Esophagus muscularis mucosa (tissue), 4 donors: ENCODE results near the gene ANKRD22. TPM values are rescaled to one million over a fixed set of nuclear protein-coding genes. Genes with fewer than 3 reads are reported as not detected.

ENCODE experiments used
- DNase-seq: peaks from one replicate; pipeline ENCODE4 v3.0.0-alpha.2; 2017; ENCODE audit errors: extremely low spot score
- H3K27ac ChIP-seq, 4 donors: fragments of 200-600 bp; sonication (generic); replicated peaks in 1 of 4; 1 replicate in 3 of 4; 2 replicates in 1 of 4; pipeline ENCODE4 v1.5.1; 2016 to 2019; ENCODE audit warnings: mild to moderate bottlenecking in 1 of 4
- H3K27me3 ChIP-seq, 4 donors: fragments of 200-600 bp; sonication (generic); one replicate each; pipeline versions ENCODE4 v1.5.1 to v1.6.0; 2016 to 2019
- H3K36me3 ChIP-seq, 4 donors: fragments of 200-600 bp; sonication (generic); one replicate each; pipeline ENCODE4 v1.5.1; 2016 to 2019
- H3K4me1 ChIP-seq, 4 donors: fragments of 200-600 bp; sonication (generic); one replicate each; pipeline ENCODE4 v1.5.1; 2016 to 2019
- H3K4me3 ChIP-seq, 4 donors: fragments of 200-600 bp; sonication (generic); 1 replicate in 2 of 4; 2 replicates in 2 of 4; pipeline ENCODE4 v1.5.1; 2016 to 2019; ENCODE audit warnings: mild to moderate bottlenecking in 4 of 4, moderate library complexity in 1 of 4
- H3K9me3 ChIP-seq, 4 donors: fragments of 200-600 bp; sonication (generic); 1 replicate in 3 of 4; 2 replicates in 1 of 4; pipeline ENCODE4 v1.5.1; 2016 to 2019
- EP300 ChIP-seq: sonication (generic); formaldehyde crosslinking; IDR thresholded peaks from one replicate; pipeline ENCODE4 v1.6.1; 2017; ENCODE audit warnings: antibody characterized with exemption
- POLR2A ChIP-seq: fragments of 450-650 bp; IDR thresholded peaks from one replicate; pipeline ENCODE4 v1.6.1; 2017; ENCODE audit warnings: antibody characterized with exemption, moderate library complexity, mild to moderate bottlenecking, low read depth
- POLR2AphosphoS5 ChIP-seq, 2 donors: sonication (generic); formaldehyde crosslinking; IDR thresholded peaks; one replicate each; pipeline ENCODE4 v1.6.1; 2017; ENCODE audit warnings: antibody characterized with exemption in 2 of 2
- WGBS: methylation state at CpG from one replicate; pipeline ENCODE4 v1.1.5; 2018; 5-methylcytosine and 5-hydroxymethylcytosine counted together
- intact Hi-C: fragments of 100-400 bp; cut with DNase I; formaldehyde crosslinking; loops from one replicate; pipeline ENCODE4 v1.15.1; 2023
- total RNA-seq, 4 donors: library from RNA; depleted of rRNA; stranded (reverse); fragments of >200 nt; gene quantifications; one replicate each; pipeline versions ENCODE4 v1.1.0 to v1.2.1, GENCODE V29; 2016
- TF ChIP-seq, protein P1 (sequence below), 3 experiments: fragments of 200-600 bp in 2 of 3; fragments of 450-650 bp in 1 of 3; sonication (generic) in 2 of 3; IDR thresholded peaks; one replicate each; pipeline ENCODE4 v1.5.1; 2017 to 2019; ENCODE audit warnings: antibody characterized with exemption in 3 of 3, mild to moderate bottlenecking in 2 of 3, moderate library complexity in 1 of 3

Gene ANKRD22
- total RNA-seq, 4 donors from 2014 or later: not detected

DNA sequence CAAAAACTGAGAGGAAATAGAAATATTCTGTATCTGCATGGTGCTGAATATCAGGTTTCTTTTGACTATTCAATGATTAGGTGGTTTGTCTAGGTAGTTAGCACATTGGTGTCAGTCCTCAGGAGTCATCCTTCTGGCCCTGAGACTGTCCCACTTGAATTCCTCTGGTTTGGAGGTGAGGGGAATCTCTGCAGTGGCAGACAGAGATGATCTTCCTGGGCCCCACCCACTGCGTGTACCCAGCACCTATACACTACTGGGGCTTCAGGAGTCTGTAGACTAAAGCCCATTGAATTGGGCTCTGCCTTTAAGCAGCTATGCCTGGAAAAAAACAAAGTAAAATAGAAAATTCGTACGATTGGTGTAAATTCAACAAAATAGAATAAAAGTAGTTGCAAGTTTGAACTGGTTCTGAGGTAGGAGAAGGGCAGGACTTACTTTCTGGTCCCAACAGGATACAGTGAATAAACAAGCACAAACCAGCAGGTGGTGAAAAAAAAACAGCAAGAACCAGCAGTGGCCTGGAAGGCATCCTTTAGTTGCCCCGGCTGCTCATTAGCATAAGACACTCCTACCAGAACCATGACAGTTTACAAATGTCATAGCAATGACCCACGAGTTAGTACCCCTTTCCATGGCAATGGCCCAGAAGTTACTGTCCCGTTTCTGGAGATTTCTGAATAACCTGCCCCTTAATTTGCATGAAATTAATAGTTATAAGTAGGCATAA is 47.4 kb downstream of the ANKRD22 start:
- no peak for DNase-seq
- Histone ChIP-seq H3K27ac (no peak overlapping the region), H3K9me3 (no peaks in the 10 kb centered on the region), H3K27me3 (no peaks in the 10 kb centered on the region), H3K36me3 (no peaks in the 10 kb centered on the region), H3K4me3 (no peak overlapping the region), H3K4me1 (no peaks in the 10 kb centered on the region)
- no peak for TF ChIP-seq POLR2A
- no peak for TF ChIP-seq POLR2AphosphoS5 (IDR thresholded peaks at IDR 0.05)
- TF ChIP-seq, protein P1, sequence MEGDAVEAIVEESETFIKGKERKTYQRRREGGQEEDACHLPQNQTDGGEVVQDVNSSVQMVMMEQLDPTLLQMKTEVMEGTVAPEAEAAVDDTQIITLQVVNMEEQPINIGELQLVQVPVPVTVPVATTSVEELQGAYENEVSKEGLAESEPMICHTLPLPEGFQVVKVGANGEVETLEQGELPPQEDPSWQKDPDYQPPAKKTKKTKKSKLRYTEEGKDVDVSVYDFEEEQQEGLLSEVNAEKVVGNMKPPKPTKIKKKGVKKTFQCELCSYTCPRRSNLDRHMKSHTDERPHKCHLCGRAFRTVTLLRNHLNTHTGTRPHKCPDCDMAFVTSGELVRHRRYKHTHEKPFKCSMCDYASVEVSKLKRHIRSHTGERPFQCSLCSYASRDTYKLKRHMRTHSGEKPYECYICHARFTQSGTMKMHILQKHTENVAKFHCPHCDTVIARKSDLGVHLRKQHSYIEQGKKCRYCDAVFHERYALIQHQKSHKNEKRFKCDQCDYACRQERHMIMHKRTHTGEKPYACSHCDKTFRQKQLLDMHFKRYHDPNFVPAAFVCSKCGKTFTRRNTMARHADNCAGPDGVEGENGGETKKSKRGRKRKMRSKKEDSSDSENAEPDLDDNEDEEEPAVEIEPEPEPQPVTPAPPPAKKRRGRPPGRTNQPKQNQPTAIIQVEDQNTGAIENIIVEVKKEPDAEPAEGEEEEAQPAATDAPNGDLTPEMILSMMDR (IDR thresholded peaks at IDR 0.05): no peak
- intact Hi-C loops: loop anchor here (10.0 kb wide), 1 partner anchor 219 kb away; the partner anchor contains the start of genes LIPJ and RNLS
- 64% methylated on average over 6 of the region's 6 CpGs for WGBS

DNA sequence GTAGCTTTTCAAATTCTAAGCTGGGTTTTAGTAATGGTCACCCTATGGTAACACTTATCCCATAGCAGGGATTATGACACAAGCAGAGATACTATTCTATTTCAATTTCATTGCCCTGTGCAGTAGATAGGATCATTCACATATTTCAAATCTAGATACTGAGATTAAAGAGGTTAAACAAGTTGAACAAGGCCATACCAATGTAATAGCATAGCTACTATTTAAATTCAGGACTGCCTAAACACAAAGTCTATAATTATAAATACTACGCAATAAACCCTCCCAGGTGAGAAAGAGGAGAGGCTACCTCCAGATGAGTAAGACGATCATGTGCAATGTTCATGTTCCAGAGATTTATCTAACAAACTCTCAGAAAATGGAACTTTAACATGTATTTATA is 48.0 kb downstream of the ANKRD22 start:
- Histone ChIP-seq H3K4me1 (no peaks in the 10 kb centered on the region), H3K4me3 (no peak overlapping the region), H3K36me3 (no peaks in the 10 kb centered on the region), H3K9me3 (no peaks in the 10 kb centered on the region), H3K27ac (no peak overlapping the region), H3K27me3 (no peaks in the 10 kb centered on the region)
- 99% methylated on average over 2 of the region's 2 CpGs for WGBS
- TF ChIP-seq POLR2A: no peak
- TF ChIP-seq, protein P1 (IDR thresholded peaks at IDR 0.05): no peak
- no peak for TF ChIP-seq EP300
- TF ChIP-seq POLR2AphosphoS5 (IDR thresholded peaks at IDR 0.05): no peak
- intact Hi-C loops: loop anchor here (10.0 kb wide), 1 partner anchor 219 kb away; the partner anchor contains the start of genes LIPJ and RNLS
- no peak for DNase-seq

DNA sequence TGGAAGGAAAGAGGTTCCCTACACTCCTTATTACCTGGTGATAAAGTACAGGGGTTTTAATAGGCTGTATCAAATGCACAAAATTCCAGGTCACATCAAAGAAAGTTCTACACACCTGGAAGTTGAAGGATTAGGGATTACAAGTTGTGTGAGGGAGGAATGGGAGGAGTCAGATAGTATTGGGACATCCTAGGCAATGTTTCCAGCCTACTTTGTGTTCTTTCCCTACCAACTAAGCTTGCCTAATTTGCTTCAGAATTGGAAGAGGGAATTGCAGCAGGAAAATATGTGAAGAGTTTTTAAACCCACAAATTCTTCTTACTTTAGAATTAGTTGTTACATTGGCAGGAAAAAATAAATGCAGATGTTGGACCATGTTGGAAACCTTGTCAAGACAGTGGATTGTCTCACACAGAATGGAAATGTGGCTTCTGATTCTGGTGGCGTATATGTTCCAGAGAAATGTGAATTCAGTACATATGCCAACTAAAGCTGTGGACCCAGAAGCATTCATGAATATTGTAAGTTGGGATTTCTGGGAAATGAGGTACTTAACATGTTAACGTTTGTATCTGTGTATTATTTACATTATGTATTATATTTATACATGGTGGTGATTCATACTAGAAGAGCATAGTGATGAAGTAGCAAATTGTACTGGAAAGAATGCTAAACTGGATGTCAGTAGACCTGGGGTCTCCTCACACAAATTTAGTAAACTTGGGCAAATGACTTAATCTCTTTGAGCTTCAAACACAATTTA is 48.9 kb downstream of the ANKRD22 start, which contains the start of gene LIPM:
Gene LIPM, plus strand, starts transcription at position 208 of the 763 bp plus-strand sequence. Its CDS starts 167 bp downstream, at position 375.
- Histone ChIP-seq H3K27me3 (no peaks in the 10 kb centered on the region), H3K4me1 (no peaks in the 10 kb centered on the region), H3K27ac (no peak within 1 kb of the TSS), H3K36me3 (no peaks in the 10 kb centered on the region), H3K9me3 (no peaks in the 10 kb centered on the region), H3K4me3 (no peak within 1 kb of the TSS)
- WGBS: 78% methylated on average over 2 of the region's 2 CpGs
- intact Hi-C loops: loop anchor here (10.0 kb wide), 1 partner anchor 218 kb away; the partner anchor contains the start of genes LIPJ and RNLS
- TF ChIP-seq, protein P1 (IDR thresholded peaks at IDR 0.05): no peak
- TF ChIP-seq POLR2A: no peak
- TF ChIP-seq EP300: no peak
- TF ChIP-seq POLR2AphosphoS5 (IDR thresholded peaks at IDR 0.05): no peak
- DNase-seq: no peak

DNA sequence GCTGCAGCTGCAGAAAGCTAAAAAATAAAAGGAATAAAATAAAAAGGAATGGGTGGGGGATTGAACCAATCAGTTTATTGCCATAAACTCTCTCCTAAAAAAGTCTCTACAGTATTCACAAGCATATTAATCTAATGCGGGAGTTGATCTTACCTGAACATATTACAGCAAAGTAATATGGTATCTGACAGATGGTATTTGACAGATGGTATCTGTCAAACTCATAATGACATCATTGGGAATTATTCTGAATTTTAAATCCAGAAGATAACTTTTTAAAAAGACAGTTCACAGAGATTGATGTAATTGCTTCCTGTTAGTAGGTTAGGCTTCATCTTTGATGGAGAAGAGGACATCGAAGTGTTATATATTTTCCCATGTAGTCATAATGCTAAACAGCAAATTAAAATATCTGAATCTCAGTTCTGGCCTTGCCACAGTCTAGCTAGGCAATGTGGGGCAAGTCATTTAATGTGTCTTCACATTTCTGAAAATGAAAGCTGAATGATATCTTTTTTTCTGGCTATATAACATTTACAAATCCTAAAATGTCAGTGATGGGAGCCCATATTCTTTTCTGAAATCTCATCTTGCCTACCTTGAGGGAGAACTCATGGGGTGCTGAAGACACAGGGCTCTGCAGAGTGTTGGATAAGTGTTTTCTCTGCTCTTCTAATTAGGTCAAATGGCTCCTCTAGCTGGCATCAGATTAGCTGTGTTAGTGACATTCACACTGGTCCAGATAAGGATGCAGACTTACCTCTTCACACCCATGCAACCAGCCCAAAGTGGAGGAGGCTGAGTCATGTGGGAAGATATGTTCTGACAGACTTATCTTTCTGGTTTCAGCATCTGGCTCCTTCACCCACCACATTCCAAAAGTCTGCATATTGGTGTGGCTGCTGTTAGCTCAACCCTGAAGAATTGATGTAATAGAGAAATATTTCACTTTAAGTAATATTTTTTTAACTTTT is 51.2 kb downstream of the ANKRD22 start:
- WGBS: 79% methylated on average over 2 of the region's 2 CpGs
- Histone ChIP-seq H3K4me3 (no peak overlapping the region), H3K36me3 (no peaks in the 10 kb centered on the region), H3K9me3 (no peaks in the 10 kb centered on the region), H3K4me1 (no peaks in the 10 kb centered on the region), H3K27me3 (no peaks in the 10 kb centered on the region), H3K27ac (no peak overlapping the region)
- TF ChIP-seq EP300 (no peak), POLR2A (no peak), POLR2AphosphoS5 (IDR thresholded peaks at IDR 0.05) (no peak)
- TF ChIP-seq, protein P1 (IDR thresholded peaks at IDR 0.05): no peak
- intact Hi-C loops: loop anchor here (10.0 kb wide), 1 partner anchor 216 kb away; the partner anchor contains the start of genes LIPJ and RNLS
- no peak for DNase-seq
